ENCODE data around the gene LANCL3. TPM values are rescaled to one million over a fixed set of nuclear protein-coding genes. Genes with fewer than 3 reads are reported as not detected.

Gene LANCL3
- total RNA-seq, 1 experiment from 2014 or later: 0.26 TPM

GRCh38 chrX:37676811-37677210 lies 105.3 kb downstream of the LANCL3 start:
- no peaks in the 10 kb centered on the region for H3K27me3 Mint-ChIP-seq (ENCODE audit: low read depth)
- H2BK20ac ChIP-seq (ENCODE audit: low read depth, low read length, poor library complexity, severe bottlenecking): no peak overlapping the region
- no peaks in the 10 kb centered on the region; the same call in 1 of the 2 replicates for H3K27me3 ChIP-seq (ENCODE audit: insufficient read depth, low read length)
- H4K5ac ChIP-seq (ENCODE audit: insufficient read length, low read depth, low read length): no peak overlapping the region
- H3K14ac ChIP-seq (ENCODE audit: insufficient read depth, low read length): no peak overlapping the region
- no peak overlapping the region for H3K18ac ChIP-seq (ENCODE audit: insufficient read length, low read depth, low read length)
- no peak overlapping the region for H3K27ac Mint-ChIP-seq
- H3K27ac ChIP-seq (ENCODE audit: insufficient read length, low read depth, low read length): no peak overlapping the region
- no peak overlapping the region for H4K91ac ChIP-seq (ENCODE audit: insufficient read length, low read depth, low read length)
- TF ChIP-seq, protein P1, sequence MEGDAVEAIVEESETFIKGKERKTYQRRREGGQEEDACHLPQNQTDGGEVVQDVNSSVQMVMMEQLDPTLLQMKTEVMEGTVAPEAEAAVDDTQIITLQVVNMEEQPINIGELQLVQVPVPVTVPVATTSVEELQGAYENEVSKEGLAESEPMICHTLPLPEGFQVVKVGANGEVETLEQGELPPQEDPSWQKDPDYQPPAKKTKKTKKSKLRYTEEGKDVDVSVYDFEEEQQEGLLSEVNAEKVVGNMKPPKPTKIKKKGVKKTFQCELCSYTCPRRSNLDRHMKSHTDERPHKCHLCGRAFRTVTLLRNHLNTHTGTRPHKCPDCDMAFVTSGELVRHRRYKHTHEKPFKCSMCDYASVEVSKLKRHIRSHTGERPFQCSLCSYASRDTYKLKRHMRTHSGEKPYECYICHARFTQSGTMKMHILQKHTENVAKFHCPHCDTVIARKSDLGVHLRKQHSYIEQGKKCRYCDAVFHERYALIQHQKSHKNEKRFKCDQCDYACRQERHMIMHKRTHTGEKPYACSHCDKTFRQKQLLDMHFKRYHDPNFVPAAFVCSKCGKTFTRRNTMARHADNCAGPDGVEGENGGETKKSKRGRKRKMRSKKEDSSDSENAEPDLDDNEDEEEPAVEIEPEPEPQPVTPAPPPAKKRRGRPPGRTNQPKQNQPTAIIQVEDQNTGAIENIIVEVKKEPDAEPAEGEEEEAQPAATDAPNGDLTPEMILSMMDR (conservative IDR thresholded peaks at IDR 0.05): no peak
- H2BK12ac ChIP-seq (ENCODE audit: insufficient read length, low read depth, low read length): no peak overlapping the region
- H2BK120ac ChIP-seq (ENCODE audit: low read depth, low read length, poor library complexity, severe bottlenecking): no peak overlapping the region
- no peak overlapping the region for H3K4me2 ChIP-seq (ENCODE audit: insufficient read depth, insufficient read length, low read length)
- no peaks in the 10 kb centered on the region for H3K9me3 ChIP-seq (ENCODE audit: control insufficient read depth, low read depth, low read length)
- H3K4me1 Mint-ChIP-seq: no peaks in the 10 kb centered on the region
- H3K9ac ChIP-seq (ENCODE audit: extremely low read depth, insufficient read length, low read length): no peak overlapping the region
- no peak for DNase-seq
- no peaks in the 10 kb centered on the region for H3K36me3 Mint-ChIP-seq (ENCODE audit: insufficient read depth in 1 of 3, low read depth in 3 of 3)
- no peaks in the 10 kb centered on the region for H3K23me2 ChIP-seq (ENCODE audit: insufficient read length, low read depth, low read length, poor library complexity, severe bottlenecking)
- H3K79me2 ChIP-seq (ENCODE audit: insufficient read depth, low read length): no peaks in the 10 kb centered on the region
- H2BK15ac ChIP-seq (ENCODE audit: low read depth, low read length): no peak overlapping the region
- no peak overlapping the region for H3T11ph ChIP-seq (ENCODE audit: low read length)
- no peaks in the 10 kb centered on the region for H4K20me1 ChIP-seq (ENCODE audit: control insufficient read depth, insufficient read depth, insufficient read length)
- H3K9me3 Mint-ChIP-seq: peaks cover 30 to 40% of the 10 kb centered on the region in 2 experiments
- no peak overlapping the region for H3K23ac ChIP-seq (ENCODE audit: insufficient read length, low read depth, low read length)
- no peak overlapping the region for H4K8ac ChIP-seq (replicated peaks; ENCODE audit: insufficient read length, low read depth, low read length)
- H2AFZ ChIP-seq (ENCODE audit: low read length): no peak overlapping the region
- no peak overlapping the region for H3K4ac ChIP-seq (ENCODE audit: low read depth, low read length)
- no peaks in the 10 kb centered on the region for H3K79me1 ChIP-seq (ENCODE audit: insufficient read depth, low read depth, low read length, poor library complexity, severe bottlenecking)
- no peak overlapping the region for H2AK5ac ChIP-seq (ENCODE audit: insufficient read length, low read length)
- H3K4me3 Mint-ChIP-seq: no peak overlapping the region
- no peak overlapping the region for H2BK5ac ChIP-seq (ENCODE audit: insufficient read length, low read length)
- H3K56ac ChIP-seq (ENCODE audit: insufficient read length, low read depth, low read length): no peak overlapping the region
- H3K4me1 ChIP-seq (ENCODE audit: insufficient read depth, low read length): no peaks in the 10 kb centered on the region
